Eye (tissue), 1 donor: Measurements from ENCODE around the gene GNL1.
"Not testable (repeated sequence)": the region's sequence is repeated elsewhere in the genome, so short reads cannot be mapped to it uniquely, and the experiment has no call there.

ENCODE experiments used
- DNase-seq: peaks from one replicate; pipeline ENCODE4 v3.0.0-alpha.2; 2015

The GNL1 gene

GRCh38 chr6:30521952-30522351 is 34.3 kb downstream of the GNL1 start:
- not testable (repeated sequence) for DNase-seq

DNA sequence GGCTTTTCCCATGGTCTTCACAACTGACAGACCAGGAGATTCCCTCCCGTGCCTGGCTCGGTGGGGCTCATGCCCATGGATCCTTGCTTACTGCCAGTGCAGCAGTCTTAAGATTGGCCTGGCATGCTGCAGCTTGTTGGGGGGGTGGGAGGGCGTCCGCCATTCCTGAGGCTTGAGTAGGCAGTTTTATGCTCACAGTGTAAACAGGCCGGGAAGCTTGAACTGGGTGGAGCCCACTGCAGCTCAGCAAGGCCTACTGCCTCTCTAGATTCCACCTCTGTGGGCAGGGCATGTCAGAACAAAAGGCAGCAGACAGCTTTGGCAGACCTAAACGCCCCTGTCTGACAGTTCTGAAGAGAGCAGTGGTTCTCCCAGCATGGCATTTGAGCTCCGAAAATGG is 35.2 kb downstream of the GNL1 start:
- not testable (repeated sequence) for DNase-seq

DNA sequence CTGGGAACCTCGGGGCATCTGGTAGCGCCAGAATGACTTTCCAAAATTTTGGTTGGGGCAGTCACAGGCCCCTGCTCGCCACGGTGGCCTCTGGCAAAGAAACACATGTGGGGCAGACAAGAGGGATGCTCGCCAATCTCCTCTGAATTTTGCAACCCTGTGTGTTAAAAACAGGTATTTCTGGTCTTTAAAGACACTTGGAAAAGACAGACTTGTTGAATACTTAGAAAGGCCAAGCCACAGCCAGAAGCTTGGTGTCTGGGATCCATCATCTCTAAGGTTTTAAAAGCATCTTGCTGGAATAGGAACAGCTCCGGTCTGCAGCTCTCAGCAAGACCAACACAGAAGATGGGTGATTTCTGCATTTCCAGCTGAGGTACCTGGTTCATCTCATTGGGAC is 35.8 kb downstream of the GNL1 start:
- DNase-seq, result no peak

DNA sequence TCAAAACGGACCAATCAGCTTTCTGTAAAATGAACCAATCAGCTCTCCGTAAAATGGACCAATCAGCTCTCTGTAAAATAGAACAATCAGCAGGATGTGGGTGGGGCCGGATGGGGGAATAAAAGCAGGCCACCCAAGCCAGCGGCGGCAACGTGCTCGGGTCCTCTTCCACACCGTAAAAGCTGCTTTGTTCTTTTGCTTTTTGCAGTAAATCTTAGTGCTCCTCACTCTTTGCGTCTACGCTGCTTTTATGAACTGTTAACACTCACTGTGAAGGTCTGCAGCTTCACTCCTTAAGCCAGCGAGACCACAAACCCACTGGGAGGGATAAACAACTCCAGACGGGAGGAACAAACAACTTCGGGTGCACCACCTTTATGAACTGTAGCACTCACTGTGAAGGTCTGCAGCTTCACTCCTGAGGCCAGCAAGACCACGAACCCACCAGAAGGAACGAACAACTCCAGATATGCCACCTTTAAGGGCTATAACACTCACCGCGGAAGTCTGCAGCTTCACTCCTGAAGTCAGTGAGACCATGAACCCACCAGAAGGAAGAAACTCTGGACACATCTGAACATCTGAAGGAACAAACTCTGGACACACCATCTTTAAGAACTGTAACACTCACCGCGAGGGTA is 37.7 kb downstream of the GNL1 start:
- DNase-seq, result not testable (repeated sequence)

DNA sequence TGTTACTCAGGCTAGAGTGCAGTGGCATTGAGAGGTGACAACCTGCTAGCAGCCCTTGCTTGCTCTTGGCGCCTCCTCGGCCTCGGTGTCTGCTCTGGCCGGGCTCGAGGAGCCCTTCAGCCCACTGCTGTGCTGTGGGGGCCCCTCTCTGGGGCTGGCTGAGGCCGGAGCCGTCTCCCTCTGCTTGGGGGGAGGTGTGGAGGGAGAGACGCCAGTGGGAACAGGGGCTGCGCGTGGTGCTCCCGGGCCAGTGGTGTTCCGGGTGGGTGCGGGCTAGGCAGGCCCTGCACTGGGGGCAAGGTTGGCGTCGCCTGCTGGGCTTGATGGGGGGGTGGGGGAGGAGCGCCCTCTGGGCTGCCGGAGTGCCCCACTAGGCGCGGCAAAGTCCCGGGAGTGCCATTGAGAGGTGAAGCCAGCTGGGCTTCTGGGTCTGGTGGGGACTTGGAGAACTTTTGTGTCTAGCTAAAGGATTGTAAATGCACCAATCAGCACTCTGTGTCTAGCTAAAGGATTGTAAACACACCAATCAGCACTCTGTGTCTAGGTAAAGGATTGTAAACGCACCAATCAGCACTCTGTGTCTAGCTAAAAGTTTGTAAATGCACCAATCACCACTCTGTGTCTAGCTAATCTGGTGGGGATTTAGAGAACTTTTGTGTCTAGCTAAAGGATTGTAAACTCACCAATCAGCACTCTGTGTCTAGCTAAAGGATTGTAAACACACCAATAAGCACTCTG is 38.4 kb downstream of the GNL1 start:
- not testable (repeated sequence) for DNase-seq

GRCh38 chr6:30516754-30517076 is 39.6 kb downstream of the GNL1 start:
- DNase-seq, result not testable (repeated sequence)

- peak; percentile 89 for DNase-seq
These were observed 40.1 kb downstream of the GNL1 start for GRCh38 chr6:30515944-30516753.

- DNase-seq, result no peak
These were observed 41.2 kb downstream of the GNL1 start for GRCh38 chr6:30515106-30515505.

- DNase-seq, result no peak
These were observed 42.8 kb downstream of the GNL1 start for GRCh38 chr6:30513451-30513850.

DNA sequence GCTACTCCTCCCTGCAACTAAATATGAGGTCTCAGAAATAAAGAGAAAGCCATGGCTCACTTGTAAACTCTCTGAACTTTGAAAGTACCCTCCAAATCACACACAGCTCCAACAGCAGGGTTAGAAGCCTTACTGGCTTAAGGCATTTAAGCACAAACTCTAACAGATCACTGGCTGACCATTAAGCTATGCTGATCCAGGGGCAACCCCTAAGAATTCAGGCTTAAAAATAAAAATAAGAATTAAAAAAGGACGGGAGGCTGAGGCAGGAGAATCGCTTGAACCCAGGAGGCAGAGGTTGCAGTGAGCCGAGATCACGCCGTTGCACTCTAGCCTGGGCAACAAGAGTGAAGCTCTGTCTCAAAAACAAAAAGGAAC is 45.1 kb downstream of the GNL1 start:
- DNase-seq, result no peak

DNA sequence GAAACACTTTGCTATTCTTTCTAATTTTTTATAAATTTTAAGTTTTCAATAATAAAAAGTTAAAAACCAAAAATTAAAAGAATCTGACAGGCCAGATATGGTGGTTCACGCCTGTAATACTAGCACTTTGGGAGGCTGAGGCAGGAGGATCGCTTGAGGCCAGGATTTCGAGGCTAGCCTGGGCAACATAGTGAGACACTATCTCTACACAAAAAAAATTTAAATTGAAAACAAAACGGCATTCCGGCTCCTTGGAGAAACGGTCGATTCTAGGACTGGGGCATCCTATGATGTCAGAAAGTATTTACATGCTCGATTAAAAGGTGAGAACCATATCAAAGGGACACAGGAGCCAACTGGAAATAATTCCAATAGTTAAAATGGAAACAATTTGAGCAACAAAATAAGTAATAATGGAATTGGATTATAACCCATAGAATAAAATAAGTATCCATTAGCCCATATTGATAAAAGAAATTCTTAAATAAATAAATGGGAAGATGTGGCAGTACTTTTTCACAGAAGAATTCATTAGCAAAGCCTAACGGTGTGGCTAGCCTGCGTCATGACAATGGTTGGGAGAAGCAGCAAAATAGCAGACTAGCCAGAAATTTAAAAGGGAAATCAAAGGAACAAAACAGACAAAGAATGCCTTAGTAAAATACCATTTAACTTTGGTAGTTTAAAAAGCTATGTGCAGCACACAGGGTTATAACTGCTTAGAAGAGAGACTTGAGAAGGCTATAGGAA is 45.7 kb downstream of the GNL1 start:
- no peak for DNase-seq

DNA sequence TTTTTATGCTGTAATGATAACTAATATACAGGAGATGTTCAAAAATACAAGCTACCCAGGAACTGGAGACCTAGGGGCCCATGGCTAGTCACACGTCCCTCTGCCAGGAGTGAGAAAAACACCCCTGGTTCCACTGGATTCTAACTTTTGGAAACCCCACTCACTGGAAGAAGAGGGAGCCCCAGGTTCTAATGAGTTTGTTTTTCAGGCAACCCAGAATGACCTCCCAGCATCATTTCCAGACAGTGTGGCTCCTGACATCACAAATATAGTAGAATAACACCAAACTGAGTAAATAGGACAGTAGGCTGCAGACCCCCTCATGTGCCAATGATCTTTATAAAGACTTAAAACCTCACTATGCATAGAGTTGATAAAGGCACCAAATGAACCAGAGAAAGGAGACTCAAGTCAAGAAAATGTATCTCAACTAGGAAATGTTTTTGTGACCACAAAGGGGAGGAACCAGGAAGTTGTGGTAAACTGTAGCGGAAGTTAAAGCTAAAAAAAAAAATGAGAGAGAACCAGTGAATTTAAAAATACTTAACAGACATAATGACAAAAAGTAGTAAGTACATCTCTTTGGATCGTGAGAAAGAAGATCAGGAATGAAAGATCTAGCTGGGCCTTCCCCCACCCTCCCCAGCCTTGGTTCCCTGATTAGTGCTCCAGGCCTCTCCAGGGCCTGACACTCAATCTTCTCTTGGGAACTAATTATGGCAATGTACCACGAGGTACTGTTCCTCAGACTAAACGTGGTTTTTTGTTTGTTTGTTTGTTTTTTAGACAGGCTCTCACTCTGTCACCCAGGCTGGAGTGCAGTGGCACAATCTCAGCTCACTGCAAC is 47.2 kb downstream of the GNL1 start:
- no peak for DNase-seq

- DNase-seq, result no peak
These were observed 48.2 kb downstream of the GNL1 start for GRCh38 chr6:30507849-30508827.

DNA sequence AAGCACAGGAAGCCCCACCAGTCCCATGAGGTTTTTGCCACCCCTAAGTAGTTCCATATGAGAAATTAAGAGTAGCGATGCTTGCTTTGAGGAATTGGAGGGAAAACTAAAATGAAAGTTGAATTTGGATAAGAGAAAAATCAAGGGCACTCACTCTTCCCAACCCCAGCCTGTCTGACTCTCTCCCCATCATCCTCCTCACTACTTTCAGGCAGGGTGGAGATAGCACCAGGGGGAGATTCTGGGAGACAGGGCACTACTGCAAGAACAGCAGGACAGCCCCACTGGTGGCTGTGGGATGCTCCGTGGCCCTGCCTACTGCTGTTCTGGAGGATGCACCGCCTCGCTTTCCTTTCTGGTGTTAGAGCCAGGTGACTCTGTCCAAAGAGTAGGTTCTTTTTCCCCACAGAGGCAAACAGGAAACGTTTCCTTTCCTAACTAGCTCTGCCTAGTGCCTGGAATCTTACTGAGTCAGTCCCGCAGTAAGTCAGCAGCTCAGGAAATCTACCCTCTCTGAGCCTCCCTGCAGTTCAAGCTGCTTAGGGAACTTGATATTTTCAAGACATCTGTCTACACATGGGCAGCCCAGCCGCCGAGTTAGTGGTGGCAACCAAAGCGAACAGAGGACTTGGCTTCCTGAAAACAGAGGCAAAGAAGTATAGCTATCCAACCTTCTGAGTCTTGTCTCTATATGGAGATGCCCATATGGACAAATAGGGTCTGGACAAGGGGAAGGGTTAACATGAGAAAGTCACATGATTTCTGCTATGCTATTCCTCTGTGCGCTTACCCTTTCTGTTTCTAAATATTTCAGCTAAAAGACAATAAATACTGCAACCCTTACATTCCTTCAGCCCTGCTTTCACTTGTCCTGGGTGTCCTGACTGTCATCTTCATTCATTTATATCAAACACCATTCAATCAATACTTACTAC is 55.6 kb downstream of the GNL1 start:
- no peak for DNase-seq

- DNase-seq, result not testable (repeated sequence)
These were observed 57.6 kb downstream of the GNL1 start for GRCh38 chr6:30498705-30499104.

DNA sequence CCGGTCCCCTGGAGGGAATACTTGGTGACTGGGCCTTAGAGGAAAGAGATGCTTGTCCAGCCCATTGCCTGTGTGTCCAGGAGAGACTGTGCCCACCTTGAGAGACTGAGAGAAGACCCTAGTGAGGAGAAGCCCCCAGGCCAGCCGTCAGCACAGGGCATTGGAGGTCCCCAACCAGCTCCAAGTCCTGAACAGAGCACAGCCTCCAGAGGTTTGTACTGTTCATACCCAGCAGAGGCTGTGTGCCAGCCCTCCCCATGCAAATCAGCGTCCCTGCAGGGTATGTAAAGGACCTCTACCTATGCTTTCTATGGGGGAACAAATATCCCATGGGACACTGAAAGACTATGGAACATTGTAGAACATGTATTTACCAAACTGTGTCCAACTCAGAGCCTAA is 58.6 kb downstream of the GNL1 start:
- no peak for DNase-seq

GRCh38 chr6:30497261-30497599 is 59.1 kb downstream of the GNL1 start:
- not testable (repeated sequence) for DNase-seq

- DNase-seq, result no peak
These were observed 60.3 kb downstream of the GNL1 start for GRCh38 chr6:30495993-30496392.

DNA sequence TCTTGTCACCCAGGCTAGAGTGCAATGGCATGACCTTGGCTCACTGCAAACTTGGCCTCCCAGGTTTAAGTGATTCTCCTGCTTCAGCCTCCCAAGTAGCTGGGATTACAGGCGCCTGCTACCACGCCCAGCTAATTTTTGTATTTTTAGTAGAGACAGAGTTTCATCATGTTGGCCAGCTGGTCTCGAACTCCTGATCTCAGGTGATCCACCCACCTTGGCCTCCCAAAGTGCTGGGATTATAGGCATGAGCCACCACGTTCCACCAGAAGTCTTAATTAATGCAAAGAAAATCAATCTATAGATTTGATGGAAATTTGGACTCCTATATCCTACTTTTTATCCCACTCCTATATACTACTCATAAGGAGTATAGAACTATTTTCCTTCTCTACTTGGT is 61.2 kb downstream of the GNL1 start:
- not testable (repeated sequence) for DNase-seq

- DNase-seq, result no peak
These were observed 61.9 kb downstream of the GNL1 start for GRCh38 chr6:30494291-30494861.
